GM12878 (cell line): ENCODE measurements around the gene ALX4. TPM values are rescaled to one million over a fixed set of nuclear protein-coding genes. Genes with fewer than 3 reads are reported as not detected.

Source experiments
- ATAC-seq: fragments of 200-7000 bp; cut with Tn5 transposase; 3 replicates; pipeline ENCODE4 v1.9.1; 2020; ENCODE audit warnings: mild to moderate bottlenecking, moderate library complexity
- BruUV-seq: library from RNA; stranded (reverse); fragments of 400-500 nt; replicated peaks from 2 replicates; lab custom pipeline; 2021; lab: Mats Ljungman, UMichigan
- CTCF ChIA-PET: fragments of 300-600 bp; sonication (Branson Sonifier 250); formaldehyde crosslinking; extraction: SDS; loops from one replicate; lab custom pipeline; 2021; ENCODE audit warnings: inconsistent platforms; lab: Yijun Ruan, JAX
- POLR2A ChIA-PET: fragments of 350-600 bp; formaldehyde crosslinking; extraction: SDS; loops from one replicate; lab custom pipeline; 2021; ENCODE audit warnings: inconsistent platforms; lab: Charles Lee
- RAD21 ChIA-PET: fragments of 300-600 bp; sonication (Branson Sonifier 250); formaldehyde crosslinking; loops from one replicate; lab custom pipeline; 2023; ENCODE audit warnings: antibody characterized with exemption; ENCODE audit not compliant: unreplicated experiment; lab: Charles Lee
- SMC1A ChIA-PET: fragments of 300-600 bp; sonication (Branson Sonifier 250); formaldehyde crosslinking; loops from one replicate; lab custom pipeline; 2023; ENCODE audit not compliant: unreplicated experiment, uncharacterized antibody; lab: Charles Lee
- DNase-seq: peaks from one replicate; pipeline ENCODE4 v3.0.0-alpha.2; 2011; ENCODE audit warnings: low read depth, low spot score
- FAIRE-seq: peaks from 3 replicates; lab custom pipeline; 2011; peaks lifted over from hg19 to GRCh38; lab: Jason Lieb, UNC
- H2AFZ ChIP-seq: 2 replicates; pipeline ENCODE4 v1.6.0; 2011; ENCODE audit warnings: low read depth, low read length, control low read depth; ENCODE audit not compliant: control insufficient read depth
- H3K27ac ChIP-seq: 2 replicates; pipeline ENCODE4 v1.5.1; 2011; ENCODE audit warnings: control low read depth; ENCODE audit not compliant: control insufficient read depth, insufficient read depth
- H3K27me3 ChIP-seq, 2 experiments: replicated peaks in 1 of 2; 2 replicates each; pipeline versions ENCODE4 v1.6.0 to v1.6.1; 2011; ENCODE audit warnings: low read length in 1 of 2; ENCODE audit not compliant: control insufficient read depth in 2 of 2, insufficient read depth in 2 of 2
- H3K36me3 ChIP-seq, 2 experiments: 2 replicates each; pipeline ENCODE4 v1.5.1; 2011; ENCODE audit warnings: low read length in 1 of 2; ENCODE audit not compliant: control insufficient read depth in 2 of 2, insufficient read depth in 2 of 2
- H3K4me1 ChIP-seq: 2 replicates; pipeline ENCODE4 v1.6.1; 2011; ENCODE audit warnings: mild to moderate bottlenecking, low read length, moderate library complexity, mixed read lengths; ENCODE audit not compliant: control insufficient read depth, insufficient read depth
- H3K4me2 ChIP-seq: 2 replicates; pipeline ENCODE4 v1.6.0; 2011; ENCODE audit warnings: control low read depth; ENCODE audit not compliant: control insufficient read depth, insufficient read depth
- H3K4me3 ChIP-seq: fragments of 200-600 bp; sonication (generic); 2 replicates; pipeline ENCODE4 v1.5.1; 2016
- H3K79me2 ChIP-seq: 2 replicates; pipeline ENCODE4 v1.6.0; 2011; ENCODE audit warnings: low read length; ENCODE audit not compliant: control insufficient read depth, insufficient read depth
- H3K9ac ChIP-seq: 2 replicates; pipeline ENCODE4 v1.8.0; 2011; ENCODE audit warnings: low read length, control low read depth, mixed read lengths; ENCODE audit not compliant: control insufficient read depth, insufficient read depth
- H3K9me3 ChIP-seq: replicated peaks from 3 replicates; pipeline ENCODE4 v1.5.1; 2011; ENCODE audit warnings: mild to moderate bottlenecking, low read length; ENCODE audit not compliant: control insufficient read depth, insufficient read depth
- H4K20me1 ChIP-seq: 2 replicates; pipeline ENCODE4 v1.6.0; 2011; ENCODE audit not compliant: control insufficient read depth, insufficient read depth
- ATF2 ChIP-seq: IDR thresholded peaks from 2 replicates; pipeline ENCODE4 v1.6.1; 2012; ENCODE audit warnings: low read length, inconsistent platforms
- BCL11A ChIP-seq: IDR thresholded peaks from 2 replicates; pipeline ENCODE4 v1.6.1; 2011; ENCODE audit warnings: low read depth, low read length
- BRCA1 ChIP-seq: IDR thresholded peaks from 2 replicates; pipeline ENCODE4 v1.6.1; 2011; ENCODE audit warnings: low read depth, low read length, improper control_type of control experiment
- CBX3 ChIP-seq: fragments of 200-600 bp; sonication (generic); IDR thresholded peaks from 2 replicates; pipeline ENCODE4 v1.6.1; 2016; ENCODE audit warnings: low read depth, borderline replicate concordance
- CEBPB ChIP-seq, 2 experiments: fragments of 150-350 bp in 1 of 2; IDR thresholded peaks; 2 replicates each; pipeline ENCODE4 v1.6.1; 2012 to 2014; ENCODE audit warnings: low read depth in 2 of 2, low read length in 2 of 2, borderline replicate concordance in 1 of 2, inconsistent platforms in 1 of 2
- CHD2 ChIP-seq: IDR thresholded peaks from 2 replicates; pipeline ENCODE4 v1.6.1; 2011; ENCODE audit warnings: low read depth, low read length, improper control_type of control experiment, borderline replicate concordance
- GABPA ChIP-seq: IDR thresholded peaks from 2 replicates; pipeline ENCODE4 v1.6.1; 2014; ENCODE audit warnings: antibody characterized with exemption, low read depth, mild to moderate bottlenecking, inconsistent platforms
- IKZF1 ChIP-seq: fragments of 450-650 bp; conservative IDR thresholded peaks from 2 replicates; pipeline ENCODE4 v1.6.1; 2017; ENCODE audit warnings: antibody characterized with exemption, mild to moderate bottlenecking
- IKZF2 ChIP-seq, 2 experiments: fragments of 450-650 bp; IDR thresholded peaks; 2 replicates each; pipeline ENCODE4 v1.6.1; 2017; ENCODE audit warnings: mild to moderate bottlenecking in 2 of 2, moderate library complexity in 2 of 2
- NR2C1 ChIP-seq: fragments of 450-650 bp; IDR thresholded peaks from 2 replicates; pipeline ENCODE4 v1.6.1; 2017; ENCODE audit warnings: antibody characterized with exemption, mild to moderate bottlenecking, moderate library complexity
- POU2F2 ChIP-seq: IDR thresholded peaks from 3 replicates; pipeline ENCODE4 v1.6.1; 2011; ENCODE audit warnings: low read depth, mild to moderate bottlenecking, low read length, borderline replicate concordance
- RB1 ChIP-seq: fragments of 450-650 bp; formaldehyde crosslinking; IDR thresholded peaks from 2 replicates; pipeline ENCODE4 v1.6.1; 2017; ENCODE audit warnings: mild to moderate bottlenecking, borderline replicate concordance
- SIN3A ChIP-seq: IDR thresholded peaks from 2 replicates; pipeline ENCODE4 v1.6.1; 2012; ENCODE audit warnings: low read depth, low read length, improper control_type of control experiment
- SMAD1 ChIP-seq: fragments of 450-650 bp; IDR thresholded peaks from 2 replicates; pipeline ENCODE4 v1.6.1; 2018; ENCODE audit warnings: mild to moderate bottlenecking, low read depth; ENCODE audit not compliant: partially characterized antibody
- SP1 ChIP-seq: IDR thresholded peaks from one replicate; pipeline ENCODE4 v1.6.1; 2011; ENCODE audit warnings: low read depth, low read length
- SREBF2 ChIP-seq: IDR thresholded peaks from 2 replicates; pipeline ENCODE4 v1.6.1; 2012; ENCODE audit warnings: mild to moderate bottlenecking, low read length
- TCF7 ChIP-seq: IDR thresholded peaks from 2 replicates; pipeline ENCODE4 v1.6.1; 2014; ENCODE audit warnings: antibody characterized with exemption, borderline replicate concordance
- WGBS: methylation state at CpG from one replicate; pipeline ENCODE4 v1.1.6; 2016; ENCODE audit warnings: low lambda C conversion rate; ENCODE audit not compliant: insufficient replicate concordance, insufficient coverage; ENCODE audit errors: missing lambda C conversion rate; 5-methylcytosine and 5-hydroxymethylcytosine counted together
- in situ Hi-C: fragments of 300-500 bp; cut with MboI; formaldehyde crosslinking; loops from 9 replicates; pipeline ENCODE4 v1.14.3; 2018; ENCODE audit warnings: mixed read lengths
- intact Hi-C: fragments of 100-400 bp; cut with micrococcal nuclease; formaldehyde crosslinking; loops from one replicate; pipeline ENCODE4 v1.14.2; 2022; ENCODE audit not compliant: unreplicated experiment
- polyA plus RNA-seq, 11 experiments: library from polyadenylated mRNA; depleted of rRNA in 4 of 11; unstranded in 6 of 11; stranded (reverse) in 5 of 11; fragments of >200 nt; fragmentation: Nextera tagmentation in 4 of 11; fragmentation: Illumina TruSeq in 1 of 11; extraction: Ambion mirVana in 4 of 11; extraction: Trizol in 1 of 11; gene quantifications; 1 replicate in 1 of 11; 2 replicates in 10 of 11; pipeline versions ENCODE4 v1.2.1 to v1.2.3, GENCODE V29; 2011 to 2016; ENCODE audit warnings: inconsistent platforms in 2 of 11, missing spikeins in 2 of 11, low read depth in 1 of 11
- total RNA-seq, 4 experiments: library from RNA; depleted of rRNA in 3 of 4; stranded (reverse); fragments of >200 nt in 3 of 4; fragmentation: Illumina TruSeq in 1 of 4; extraction: Trizol in 1 of 4; gene quantifications; 2 replicates each; pipeline versions ENCODE4 v1.2.1 to v1.2.3, GENCODE V29; 2013 to 2021
- TF ChIP-seq, protein P1 (sequence below): fragments of 450-650 bp; IDR thresholded peaks from 2 replicates; pipeline ENCODE4 v1.6.1; 2014; ENCODE audit warnings: mild to moderate bottlenecking
- TF ChIP-seq, protein P2 (sequence below): fragments of 450-650 bp; IDR thresholded peaks from 2 replicates; pipeline ENCODE4 v1.6.1; 2017; ENCODE audit warnings: antibody characterized with exemption, mild to moderate bottlenecking, moderate library complexity

The ALX4 gene
- total and polyA plus RNA-seq, 10 of the 15 experiments (the other 5 are each of a cell fraction or from before 2014, with no cell fraction given), result not detected

DNA sequence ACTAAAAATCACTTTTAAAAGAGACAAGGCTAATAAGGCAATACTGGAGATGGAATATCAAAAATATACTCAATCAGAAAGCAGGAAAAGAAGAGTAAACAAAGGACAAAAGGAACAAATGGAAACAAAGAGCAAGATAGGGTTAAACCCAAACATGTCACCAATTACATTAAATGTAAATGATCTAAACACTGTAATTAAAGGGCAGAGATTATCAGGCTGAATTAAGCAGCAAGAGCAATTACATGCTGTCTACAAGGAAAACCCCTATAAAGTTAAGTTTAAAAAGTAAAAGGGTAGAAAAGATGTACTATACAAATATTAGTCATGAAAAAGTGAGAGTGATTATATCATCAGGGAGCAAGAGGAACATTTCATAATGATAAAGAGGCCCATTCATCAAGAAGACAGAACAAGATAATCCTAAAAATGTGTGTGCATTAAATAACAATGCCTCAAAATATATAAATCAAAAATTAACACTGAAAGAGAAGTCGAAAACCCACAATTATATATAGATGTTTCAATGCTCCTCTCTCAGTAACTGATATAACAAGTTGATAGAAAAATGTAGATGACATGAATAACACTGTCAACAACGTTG lies 56.8 kb downstream of the ALX4 start:
- Histone ChIP-seq H3K9me3 (peaks cover 2% of the 10 kb centered on the region; the same call in 2 of the 3 replicates), H2AFZ (no peak overlapping the region), H3K27me3 (no peaks in the 10 kb centered on the region), H3K79me2 (no peaks in the 10 kb centered on the region), H3K36me3 (no peaks in the 10 kb centered on the region), H3K4me3 (no peak overlapping the region), H3K4me2 (no peak overlapping the region), H3K9ac (no peak overlapping the region), H4K20me1 (no peaks in the 10 kb centered on the region)
- ChIA-PET RAD21 (no interaction called here), POLR2A (no interaction called here), CTCF (interaction anchor here (1.1 to 1.5 kb wide), 2 partner anchors 10 to 159 kb away, joined by 3 to 5 read pairs; no protein-coding TSS in a partner anchor)
- no TSS peak for BruUV-seq
- DNase-seq (no peak), ATAC-seq (no peak), FAIRE-seq (no peak)
- in situ Hi-C loops, result no loop called here
- TF ChIP-seq BRCA1 (no peak), CHD2 (no peak), SREBF2 (no peak), CBX3 (no peak), BCL11A (no peak), SIN3A (no peak), IKZF1 (no peak), RB1 (no peak), SP1 (no peak), ATF2 (no peak), IKZF2 (IDR thresholded peaks at IDR 0.05) (no peak), NR2C1 (no peak), TCF7 (no peak), CEBPB (IDR thresholded peaks at IDR 0.05; ENCODE audit: borderline replicate concordance in 1 of 2, low read depth in 2 of 2, low read length in 2 of 2) (no peak), POU2F2 (no peak), GABPA (no peak), SMAD1 (no peak)
- TF ChIP-seq, protein P1, sequence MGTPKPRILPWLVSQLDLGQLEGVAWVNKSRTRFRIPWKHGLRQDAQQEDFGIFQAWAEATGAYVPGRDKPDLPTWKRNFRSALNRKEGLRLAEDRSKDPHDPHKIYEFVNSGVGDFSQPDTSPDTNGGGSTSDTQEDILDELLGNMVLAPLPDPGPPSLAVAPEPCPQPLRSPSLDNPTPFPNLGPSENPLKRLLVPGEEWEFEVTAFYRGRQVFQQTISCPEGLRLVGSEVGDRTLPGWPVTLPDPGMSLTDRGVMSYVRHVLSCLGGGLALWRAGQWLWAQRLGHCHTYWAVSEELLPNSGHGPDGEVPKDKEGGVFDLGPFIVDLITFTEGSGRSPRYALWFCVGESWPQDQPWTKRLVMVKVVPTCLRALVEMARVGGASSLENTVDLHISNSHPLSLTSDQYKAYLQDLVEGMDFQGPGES, result no peak
- TF ChIP-seq, protein P2, sequence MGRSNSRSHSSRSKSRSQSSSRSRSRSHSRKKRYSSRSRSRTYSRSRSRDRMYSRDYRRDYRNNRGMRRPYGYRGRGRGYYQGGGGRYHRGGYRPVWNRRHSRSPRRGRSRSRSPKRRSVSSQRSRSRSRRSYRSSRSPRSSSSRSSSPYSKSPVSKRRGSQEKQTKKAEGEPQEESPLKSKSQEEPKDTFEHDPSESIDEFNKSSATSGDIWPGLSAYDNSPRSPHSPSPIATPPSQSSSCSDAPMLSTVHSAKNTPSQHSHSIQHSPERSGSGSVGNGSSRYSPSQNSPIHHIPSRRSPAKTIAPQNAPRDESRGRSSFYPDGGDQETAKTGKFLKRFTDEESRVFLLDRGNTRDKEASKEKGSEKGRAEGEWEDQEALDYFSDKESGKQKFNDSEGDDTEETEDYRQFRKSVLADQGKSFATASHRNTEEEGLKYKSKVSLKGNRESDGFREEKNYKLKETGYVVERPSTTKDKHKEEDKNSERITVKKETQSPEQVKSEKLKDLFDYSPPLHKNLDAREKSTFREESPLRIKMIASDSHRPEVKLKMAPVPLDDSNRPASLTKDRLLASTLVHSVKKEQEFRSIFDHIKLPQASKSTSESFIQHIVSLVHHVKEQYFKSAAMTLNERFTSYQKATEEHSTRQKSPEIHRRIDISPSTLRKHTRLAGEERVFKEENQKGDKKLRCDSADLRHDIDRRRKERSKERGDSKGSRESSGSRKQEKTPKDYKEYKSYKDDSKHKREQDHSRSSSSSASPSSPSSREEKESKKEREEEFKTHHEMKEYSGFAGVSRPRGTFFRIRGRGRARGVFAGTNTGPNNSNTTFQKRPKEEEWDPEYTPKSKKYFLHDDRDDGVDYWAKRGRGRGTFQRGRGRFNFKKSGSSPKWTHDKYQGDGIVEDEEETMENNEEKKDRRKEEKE, result no peak
- TF ChIP-seq, all 136 proteins: peak for 0
- SMC1A ChIA-PET, result no interaction called here
- Histone ChIP-seq H3K27ac (no peak overlapping the region), H3K4me1 (peaks cover 4% of the 10 kb centered on the region)
- intact Hi-C loops, result no loop called here
- 72% methylated on average over 2 of the region's 2 CpGs for WGBS
